Posterior vena cava (tissue), 2 donors: ENCODE measurements around the gene NTNG2. TPM values are rescaled to one million over a fixed set of nuclear protein-coding genes. Genes with fewer than 3 reads are reported as not detected.
A peak's percentile ranks its signal among the peaks of the same experiment; 100 is the strongest.

Experiments
- DNase-seq: peaks from one replicate; pipeline ENCODE4 v3.0.0-alpha.2; 2020; ENCODE audit warnings: low spot score
- intact Hi-C, 2 donors: fragments of 100-400 bp; cut with DNase I; formaldehyde crosslinking; loops; one replicate each; pipeline versions ENCODE4 v1.14.1 to v1.14.2; 2022 to 2023
- total RNA-seq, 2 donors: library from RNA; stranded (reverse); fragmentation: NEBNext Ultra II Directional; extraction: Animal tissue kit (Norgen Biotek cat#: 25700); gene quantifications; one replicate each; pipeline ENCODE4 v1.2.1, GENCODE V29; 2021
- donor health status: DM: yes; HTN: yes; CAD: no.
- donor health status: DM: yes; HTN: yes; CAD: no.

Gene NTNG2
- total RNA-seq, 2 donors from 2014 or later, result 3.4 to 5.0 TPM

GRCh38 chr9:132164604-132165362 is 2.9 kb downstream of the NTNG2 start:
- no peak for DNase-seq
- intact Hi-C loops, result loop anchor here in 1 of 2 donors (10.0 kb wide), 1 partner anchor 70 kb away; no protein-coding TSS in a partner anchor

- no peak for DNase-seq
- intact Hi-C loops, result loop anchor here in 1 of 2 donors (10.0 kb wide), 1 partner anchor 68 kb away; no protein-coding TSS in a partner anchor
Measured at GRCh38 chr9:132166599-132166998, 4.7 kb downstream of the NTNG2 start.

- intact Hi-C loops, result loop anchor here in 1 of 2 donors (10.0 kb wide), 1 partner anchor 68 kb away; no protein-coding TSS in a partner anchor
- DNase-seq, result no peak
Measured at GRCh38 chr9:132167192-132167591, 5.3 kb downstream of the NTNG2 start.

GRCh38 chr9:132168347-132168746 is 6.5 kb downstream of the NTNG2 start:
- no peak for DNase-seq
- intact Hi-C loops, result loop anchor here in 1 of 2 donors (10.0 kb wide), 1 partner anchor 66 kb away; no protein-coding TSS in a partner anchor

- DNase-seq, result no peak
- intact Hi-C loops, result loop anchor here in 1 of 2 donors (10.0 kb wide), 1 partner anchor 66 kb away; no protein-coding TSS in a partner anchor
Measured at GRCh38 chr9:132168851-132169250, 7.0 kb downstream of the NTNG2 start.

- intact Hi-C loops, result loop anchor here (2.0 to 10.0 kb wide), 2 partner anchors 65 kb away; no protein-coding TSS in a partner anchor
Measured at GRCh38 chr9:132169672-132170392, 8.0 kb downstream of the NTNG2 start.

GRCh38 chr9:132171702-132172101 is 9.8 kb downstream of the NTNG2 start:
- no peak for DNase-seq
- intact Hi-C loops, result loop anchor here in 1 of 2 donors (2.0 kb wide), 1 partner anchor 63 kb away; no protein-coding TSS in a partner anchor

More at GRCh38 chr9:132169672-132170392, 8.0 kb downstream of the NTNG2 start:
- DNase-seq, result no peak

GRCh38 chr9:132172185-132172584 is 10.3 kb downstream of the NTNG2 start:
- intact Hi-C loops, result no loop called here

GRCh38 chr9:132175431-132175830 is 13.6 kb downstream of the NTNG2 start:
- intact Hi-C loops, result no loop called here
- no peak for DNase-seq

More at GRCh38 chr9:132172185-132172584, 10.3 kb downstream of the NTNG2 start:
- DNase-seq, result no peak

GRCh38 chr9:132176338-132176737 is 14.5 kb downstream of the NTNG2 start:
- intact Hi-C loops, result no loop called here
- DNase-seq, result no peak

- DNase-seq, result peak; percentile 67
- intact Hi-C loops, result no loop called here
Measured at GRCh38 chr9:132181796-132182313, 20.0 kb downstream of the NTNG2 start.

- peak; percentile 58 for DNase-seq
- intact Hi-C loops, result no loop called here
Measured at GRCh38 chr9:132182314-132183091, 20.6 kb downstream of the NTNG2 start.

GRCh38 chr9:132183134-132183533 is 21.3 kb downstream of the NTNG2 start:
- no peak for DNase-seq
- intact Hi-C loops, result no loop called here

GRCh38 chr9:132183715-132184114 is 21.9 kb downstream of the NTNG2 start:
- intact Hi-C loops, result no loop called here
- no peak for DNase-seq

GRCh38 chr9:132184124-132184523 is 22.3 kb downstream of the NTNG2 start:
- no peak for DNase-seq
- intact Hi-C loops, result no loop called here

GRCh38 chr9:132185073-132186009 is 23.5 kb downstream of the NTNG2 start:
- intact Hi-C loops, result no loop called here
- DNase-seq, result no peak

GRCh38 chr9:132187121-132187620 is 25.3 kb downstream of the NTNG2 start:
- no peak for DNase-seq
- intact Hi-C loops, result no loop called here

- intact Hi-C loops, result no loop called here
- no peak for DNase-seq
Measured at GRCh38 chr9:132190966-132191365, 29.1 kb downstream of the NTNG2 start.
